ENCODE data around the gene NINL.

DNA sequence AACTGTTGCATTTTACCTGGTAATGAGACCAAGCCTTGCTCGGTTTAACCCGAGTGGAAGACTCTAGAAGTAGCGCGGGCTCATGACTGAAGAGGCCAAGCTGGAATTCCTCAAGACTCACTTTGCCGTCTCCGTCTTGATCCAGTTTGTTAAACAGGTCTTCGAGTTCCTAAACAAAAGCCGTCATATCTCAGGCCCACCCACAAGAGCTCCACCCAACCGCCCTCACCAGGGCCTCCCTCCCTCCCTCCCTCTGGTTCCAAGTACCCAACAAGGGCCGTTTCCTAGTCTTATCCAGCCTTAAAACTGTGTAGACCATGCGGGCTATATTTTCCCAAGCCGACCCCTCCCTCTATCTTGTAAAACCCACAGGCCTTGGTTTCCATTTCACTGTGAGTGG, 81.4 kb downstream of the NINL start:
- TF ChIP-seq POLR2A (IDR thresholded peaks at IDR 0.05): no peak
- no peak for TF ChIP-seq EP300 (IDR thresholded peaks at IDR 0.05; ENCODE audit: low read depth)
- TF ChIP-seq, protein P1, sequence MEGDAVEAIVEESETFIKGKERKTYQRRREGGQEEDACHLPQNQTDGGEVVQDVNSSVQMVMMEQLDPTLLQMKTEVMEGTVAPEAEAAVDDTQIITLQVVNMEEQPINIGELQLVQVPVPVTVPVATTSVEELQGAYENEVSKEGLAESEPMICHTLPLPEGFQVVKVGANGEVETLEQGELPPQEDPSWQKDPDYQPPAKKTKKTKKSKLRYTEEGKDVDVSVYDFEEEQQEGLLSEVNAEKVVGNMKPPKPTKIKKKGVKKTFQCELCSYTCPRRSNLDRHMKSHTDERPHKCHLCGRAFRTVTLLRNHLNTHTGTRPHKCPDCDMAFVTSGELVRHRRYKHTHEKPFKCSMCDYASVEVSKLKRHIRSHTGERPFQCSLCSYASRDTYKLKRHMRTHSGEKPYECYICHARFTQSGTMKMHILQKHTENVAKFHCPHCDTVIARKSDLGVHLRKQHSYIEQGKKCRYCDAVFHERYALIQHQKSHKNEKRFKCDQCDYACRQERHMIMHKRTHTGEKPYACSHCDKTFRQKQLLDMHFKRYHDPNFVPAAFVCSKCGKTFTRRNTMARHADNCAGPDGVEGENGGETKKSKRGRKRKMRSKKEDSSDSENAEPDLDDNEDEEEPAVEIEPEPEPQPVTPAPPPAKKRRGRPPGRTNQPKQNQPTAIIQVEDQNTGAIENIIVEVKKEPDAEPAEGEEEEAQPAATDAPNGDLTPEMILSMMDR (IDR thresholded peaks at IDR 0.05): no peak
